ENCODE data around the gene ITPKB.

DNA sequence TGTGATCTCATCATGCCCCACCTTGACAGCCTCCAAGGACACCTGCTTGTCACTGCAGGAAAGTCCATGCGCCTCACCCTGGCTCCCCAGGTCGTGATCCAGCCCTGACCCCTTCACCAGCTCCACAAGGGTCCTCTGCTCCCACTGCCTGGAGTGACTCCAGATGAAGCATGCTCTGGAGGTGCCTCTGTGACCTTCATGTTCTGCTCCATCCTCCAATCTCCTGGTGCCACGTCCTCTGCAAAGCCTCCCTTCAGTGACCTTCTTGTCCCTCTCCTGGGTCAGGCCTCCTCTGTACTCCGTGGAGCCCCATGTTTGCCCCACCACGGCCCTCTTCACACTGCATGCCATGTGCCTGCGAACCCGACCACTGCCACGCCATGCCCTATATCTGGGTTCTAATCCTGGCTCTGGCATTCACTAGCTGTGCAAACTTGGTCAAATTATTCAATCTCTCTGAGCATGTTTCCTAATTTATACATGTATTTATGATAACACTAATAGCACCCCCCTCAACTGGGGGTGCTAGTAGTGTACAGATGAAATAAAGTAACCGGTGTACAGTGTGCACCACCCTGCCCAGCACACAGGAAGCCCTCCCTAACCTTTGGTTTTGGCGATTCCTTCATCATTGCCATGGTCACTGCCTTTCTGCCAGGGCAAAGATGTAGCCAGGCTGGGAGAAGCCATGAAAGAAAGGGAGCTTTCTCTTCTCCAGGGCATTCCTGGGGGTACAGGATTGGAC is 113.1 kb downstream of the ITPKB start:
- TF ChIP-seq CTCF (conservative IDR thresholded peaks at IDR 0.05; ENCODE audit: low read depth in 2 of 2) = no peak
- no peak for TF ChIP-seq EZH2 (IDR thresholded peaks at IDR 0.05; ENCODE audit: low read depth, unreplicated experiment)
- TF ChIP-seq POLR2AphosphoS5 (IDR thresholded peaks at IDR 0.05; ENCODE audit: low read depth) = no peak
- TF ChIP-seq, protein P1, sequence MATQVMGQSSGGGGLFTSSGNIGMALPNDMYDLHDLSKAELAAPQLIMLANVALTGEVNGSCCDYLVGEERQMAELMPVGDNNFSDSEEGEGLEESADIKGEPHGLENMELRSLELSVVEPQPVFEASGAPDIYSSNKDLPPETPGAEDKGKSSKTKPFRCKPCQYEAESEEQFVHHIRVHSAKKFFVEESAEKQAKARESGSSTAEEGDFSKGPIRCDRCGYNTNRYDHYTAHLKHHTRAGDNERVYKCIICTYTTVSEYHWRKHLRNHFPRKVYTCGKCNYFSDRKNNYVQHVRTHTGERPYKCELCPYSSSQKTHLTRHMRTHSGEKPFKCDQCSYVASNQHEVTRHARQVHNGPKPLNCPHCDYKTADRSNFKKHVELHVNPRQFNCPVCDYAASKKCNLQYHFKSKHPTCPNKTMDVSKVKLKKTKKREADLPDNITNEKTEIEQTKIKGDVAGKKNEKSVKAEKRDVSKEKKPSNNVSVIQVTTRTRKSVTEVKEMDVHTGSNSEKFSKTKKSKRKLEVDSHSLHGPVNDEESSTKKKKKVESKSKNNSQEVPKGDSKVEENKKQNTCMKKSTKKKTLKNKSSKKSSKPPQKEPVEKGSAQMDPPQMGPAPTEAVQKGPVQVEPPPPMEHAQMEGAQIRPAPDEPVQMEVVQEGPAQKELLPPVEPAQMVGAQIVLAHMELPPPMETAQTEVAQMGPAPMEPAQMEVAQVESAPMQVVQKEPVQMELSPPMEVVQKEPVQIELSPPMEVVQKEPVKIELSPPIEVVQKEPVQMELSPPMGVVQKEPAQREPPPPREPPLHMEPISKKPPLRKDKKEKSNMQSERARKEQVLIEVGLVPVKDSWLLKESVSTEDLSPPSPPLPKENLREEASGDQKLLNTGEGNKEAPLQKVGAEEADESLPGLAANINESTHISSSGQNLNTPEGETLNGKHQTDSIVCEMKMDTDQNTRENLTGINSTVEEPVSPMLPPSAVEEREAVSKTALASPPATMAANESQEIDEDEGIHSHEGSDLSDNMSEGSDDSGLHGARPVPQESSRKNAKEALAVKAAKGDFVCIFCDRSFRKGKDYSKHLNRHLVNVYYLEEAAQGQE (IDR thresholded peaks at IDR 0.05; ENCODE audit: unreplicated experiment) = no peak
- no peak for TF ChIP-seq EZH2phosphoT487 (IDR thresholded peaks at IDR 0.05; ENCODE audit: unreplicated experiment)
- TF ChIP-seq JUNB (IDR thresholded peaks at IDR 0.05; ENCODE audit: unreplicated experiment) = no peak
- no peak for TF ChIP-seq CREB1 (CRISPR knock-in tag; IDR thresholded peaks at IDR 0.05; ENCODE audit: low read depth)

Measured in GM23338 (cell line).